H9 (cell line): ENCODE data around the gene DUSP16. TPM values are rescaled to one million over a fixed set of nuclear protein-coding genes. Genes with fewer than 3 reads are reported as not detected.

Experiments used
- DNase-seq: peaks from one replicate; pipeline ENCODE4 v3.0.0-alpha.2; 2017
- H2AFZ ChIP-seq: one replicate; pipeline ENCODE4 v1.6.1; 2013; ENCODE audit warnings: mild to moderate bottlenecking, low read length, control low read depth, moderate library complexity
- H2AK5ac ChIP-seq: 2 replicates; pipeline ENCODE4 v1.6.1; 2013; ENCODE audit warnings: low read length, control low read depth, mixed read lengths; ENCODE audit not compliant: insufficient read length
- H2BK120ac ChIP-seq: one replicate; pipeline ENCODE4 v1.6.1; 2013; ENCODE audit warnings: low read depth, mild to moderate bottlenecking, low read length, control low read depth, inconsistent platforms; ENCODE audit not compliant: poor library complexity, severe bottlenecking
- H2BK12ac ChIP-seq: 2 replicates; pipeline ENCODE4 v1.6.1; 2013; ENCODE audit warnings: low read length, control low read depth, mixed read lengths, low read depth; ENCODE audit not compliant: insufficient read length
- H2BK15ac ChIP-seq: 2 replicates; pipeline ENCODE4 v1.6.1; 2013; ENCODE audit warnings: low read depth, low read length, control low read depth
- H2BK20ac ChIP-seq: one replicate; pipeline ENCODE4 v1.6.1; 2013; ENCODE audit warnings: low read depth, mild to moderate bottlenecking, low read length, control low read depth, inconsistent platforms; ENCODE audit not compliant: poor library complexity, severe bottlenecking
- H2BK5ac ChIP-seq: 2 replicates; pipeline ENCODE4 v1.6.1; 2013; ENCODE audit warnings: low read length, control low read depth, mixed read lengths; ENCODE audit not compliant: insufficient read length
- H3K14ac ChIP-seq: 2 replicates; pipeline ENCODE4 v1.6.1; 2013; ENCODE audit warnings: low read length, control low read depth; ENCODE audit not compliant: insufficient read depth
- H3K18ac ChIP-seq: 2 replicates; pipeline ENCODE4 v1.6.1; 2013; ENCODE audit warnings: low read depth, mild to moderate bottlenecking, mixed read lengths, low read length, control low read depth; ENCODE audit not compliant: insufficient read length
- H3K23ac ChIP-seq: 2 replicates; pipeline ENCODE4 v1.6.1; 2013; ENCODE audit warnings: low read length, control low read depth, mixed read lengths, low read depth; ENCODE audit not compliant: insufficient read length
- H3K23me2 ChIP-seq: 2 replicates; pipeline ENCODE4 v1.6.1; 2013; ENCODE audit warnings: low read depth, mild to moderate bottlenecking, mixed read lengths, low read length, control low read depth; ENCODE audit not compliant: insufficient read length, poor library complexity, severe bottlenecking
- H3K27ac ChIP-seq: 2 replicates; pipeline ENCODE4 v1.5.1; 2013; ENCODE audit warnings: low read length, control low read depth, mixed read lengths, low read depth; ENCODE audit not compliant: insufficient read length
- H3K27me3 ChIP-seq: 2 replicates; pipeline ENCODE4 v1.6.1; 2013; ENCODE audit warnings: low read length, control low read depth, inconsistent platforms; ENCODE audit not compliant: insufficient read depth
- H3K4ac ChIP-seq: 2 replicates; pipeline ENCODE4 v1.6.1; 2013; ENCODE audit warnings: low read depth, mild to moderate bottlenecking, control low read depth, inconsistent platforms, low read length, moderate library complexity
- H3K4me1 ChIP-seq: 2 replicates; pipeline ENCODE4 v1.6.1; 2013; ENCODE audit warnings: low read length, control low read depth, inconsistent platforms; ENCODE audit not compliant: insufficient read depth
- H3K4me2 ChIP-seq: 2 replicates; pipeline ENCODE4 v1.6.1; 2013; ENCODE audit warnings: low read length, control low read depth, mixed read lengths; ENCODE audit not compliant: insufficient read length, insufficient read depth
- H3K56ac ChIP-seq: 2 replicates; pipeline ENCODE4 v1.6.1; 2013; ENCODE audit warnings: low read depth, mild to moderate bottlenecking, mixed read lengths, low read length, control low read depth; ENCODE audit not compliant: insufficient read length
- H3K79me1 ChIP-seq: 2 replicates; pipeline ENCODE4 v1.6.1; 2013; ENCODE audit warnings: low read depth, mild to moderate bottlenecking, moderate library complexity, low read length, control low read depth, inconsistent platforms; ENCODE audit not compliant: insufficient read depth, poor library complexity, severe bottlenecking
- H3K79me2 ChIP-seq: 2 replicates; pipeline ENCODE4 v1.6.1; 2013; ENCODE audit warnings: low read length, control low read depth, inconsistent platforms; ENCODE audit not compliant: insufficient read depth
- H3K9ac ChIP-seq: 2 replicates; pipeline ENCODE4 v1.6.1; 2013; ENCODE audit warnings: low read length, control low read depth, mixed read lengths; ENCODE audit not compliant: insufficient read length; ENCODE audit errors: extremely low read depth
- H3K9me3 ChIP-seq: one replicate; pipeline ENCODE4 v1.6.1; 2013; ENCODE audit warnings: low read depth, low read length, inconsistent platforms; ENCODE audit not compliant: control insufficient read depth
- H3T11ph ChIP-seq: one replicate; pipeline ENCODE4 v1.6.1; 2013; ENCODE audit warnings: mild to moderate bottlenecking, low read length, control low read depth, inconsistent platforms
- H4K20me1 ChIP-seq: one replicate; pipeline ENCODE4 v1.6.1; 2013; ENCODE audit not compliant: control insufficient read depth, insufficient read length, insufficient read depth
- H4K5ac ChIP-seq: 2 replicates; pipeline ENCODE4 v1.6.1; 2013; ENCODE audit warnings: low read depth, mild to moderate bottlenecking, mixed read lengths, low read length, control low read depth; ENCODE audit not compliant: insufficient read length
- H4K8ac ChIP-seq: replicated peaks from 2 replicates; pipeline ENCODE4 v1.6.1; 2013; ENCODE audit warnings: low read length, control low read depth, mixed read lengths, low read depth; ENCODE audit not compliant: insufficient read length
- H4K91ac ChIP-seq: 2 replicates; pipeline ENCODE4 v1.6.1; 2013; ENCODE audit warnings: low read depth, mild to moderate bottlenecking, moderate library complexity, mixed read lengths, low read length, control low read depth; ENCODE audit not compliant: insufficient read length
- H3K27ac Mint-ChIP-seq, 3 experiments: 2 replicates in 2 of 3; 3 replicates in 1 of 3; pipeline ENCODE4 v1.8.0; 2020 to 2021; ENCODE audit warnings: mixed read lengths in 3 of 3, mild to moderate bottlenecking in 1 of 3, moderate library complexity in 1 of 3
- H3K27me3 Mint-ChIP-seq: 2 replicates; pipeline ENCODE4 v1.8.0; 2021; ENCODE audit warnings: low read depth, mild to moderate bottlenecking, moderate library complexity, mixed read lengths
- H3K36me3 Mint-ChIP-seq, 3 experiments: 2 replicates in 2 of 3; 3 replicates in 1 of 3; pipeline ENCODE4 v1.8.0; 2020 to 2021; ENCODE audit warnings: low read depth in 3 of 3, mixed read lengths in 3 of 3; ENCODE audit not compliant: insufficient read depth in 1 of 3
- H3K4me1 Mint-ChIP-seq, 2 experiments: 2 replicates each; pipeline ENCODE4 v1.8.0; 2020; ENCODE audit warnings: mixed read lengths in 2 of 2
- H3K4me3 Mint-ChIP-seq, 2 experiments: 2 replicates in 1 of 2; 3 replicates in 1 of 2; pipeline ENCODE4 v1.8.0; 2020 to 2021; ENCODE audit warnings: mild to moderate bottlenecking in 2 of 2, mixed read lengths in 2 of 2, moderate library complexity in 1 of 2
- H3K9me3 Mint-ChIP-seq, 2 experiments: 2 replicates in 1 of 2; 3 replicates in 1 of 2; pipeline ENCODE4 v1.8.0; 2020; ENCODE audit warnings: mild to moderate bottlenecking in 2 of 2, mixed read lengths in 2 of 2, moderate library complexity in 1 of 2
- WGBS: extraction: QIAGEN DNeasy Blood & Tissue Kit; methylation state at CpG from one replicate; pipeline ENCODE4 v1.1.7; 2013; ENCODE audit warnings: missing lambda C conversion rate, low lambda C conversion rate, mixed read lengths; ENCODE audit not compliant: insufficient read length; ENCODE audit errors: extremely low coverage; 5-methylcytosine and 5-hydroxymethylcytosine counted together
- total RNA-seq: library from RNA; stranded (reverse); gene quantifications from 2 replicates; pipeline ENCODE4 v1.2.1, GENCODE V29; 2021
- TF ChIP-seq, protein P1 (sequence below): fragments of 200-600 bp; sonication (generic); conservative IDR thresholded peaks from 3 replicates; pipeline ENCODE4 v1.8.0; 2021; ENCODE audit warnings: antibody characterized with exemption, mild to moderate bottlenecking

Gene DUSP16
- total RNA-seq, 1 experiment from 2014 or later, result 64.0 TPM

DNA sequence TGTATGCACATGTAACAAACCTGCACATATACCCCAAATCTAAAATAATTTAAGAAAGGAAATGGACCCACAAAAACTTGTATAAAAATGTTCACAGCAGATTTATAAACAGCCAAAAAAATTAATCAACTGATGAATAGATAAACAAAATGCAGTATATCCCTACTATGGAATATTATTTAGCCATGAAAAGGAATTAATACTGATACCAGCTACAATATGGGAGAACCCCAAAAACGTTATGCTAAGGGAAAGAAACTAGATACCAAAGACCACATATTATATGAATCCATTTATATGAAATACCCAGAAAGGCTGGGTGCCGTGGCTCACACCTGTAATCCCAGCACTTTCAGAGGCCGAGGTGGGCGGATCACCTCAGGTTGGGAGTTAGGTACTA, 20.9 kb downstream of the DUSP16 start:
- Histone ChIP-seq H2BK5ac (no peak overlapping the region), H3K18ac (no peak overlapping the region), H4K91ac (no peak overlapping the region), H3K79me2 (peaks cover 2% of the 10 kb centered on the region; the same call in 1 of the 2 replicates), H3K4ac (no peak overlapping the region), H3K4me2 (no peak overlapping the region), H3K27me3 (no peaks in the 10 kb centered on the region; the same call in 1 of the 2 replicates), H4K20me1 (no peaks in the 10 kb centered on the region), H3K56ac (no peak overlapping the region), H3K9ac (no peak overlapping the region), H3K4me1 (no peaks in the 10 kb centered on the region; the same call in 1 of the 2 replicates), H3K27ac (no peak overlapping the region), H3T11ph (no peak overlapping the region), H3K23me2 (no peaks in the 10 kb centered on the region), H2AFZ (no peak overlapping the region), H4K8ac (no peak overlapping the region), H2AK5ac (no peak overlapping the region), H2BK15ac (no peak overlapping the region), H2BK12ac (no peak overlapping the region), H2BK20ac (no peak overlapping the region), H3K14ac (no peak overlapping the region), H4K5ac (no peak overlapping the region), H3K23ac (no peak overlapping the region), H3K79me1 (no peaks in the 10 kb centered on the region), H2BK120ac (no peak overlapping the region), H3K9me3 (no peaks in the 10 kb centered on the region)
- peaks cover 17 to 22% of the 10 kb centered on the region in 2 experiments for H3K4me1 Mint-ChIP-seq
- TF ChIP-seq, protein P1, sequence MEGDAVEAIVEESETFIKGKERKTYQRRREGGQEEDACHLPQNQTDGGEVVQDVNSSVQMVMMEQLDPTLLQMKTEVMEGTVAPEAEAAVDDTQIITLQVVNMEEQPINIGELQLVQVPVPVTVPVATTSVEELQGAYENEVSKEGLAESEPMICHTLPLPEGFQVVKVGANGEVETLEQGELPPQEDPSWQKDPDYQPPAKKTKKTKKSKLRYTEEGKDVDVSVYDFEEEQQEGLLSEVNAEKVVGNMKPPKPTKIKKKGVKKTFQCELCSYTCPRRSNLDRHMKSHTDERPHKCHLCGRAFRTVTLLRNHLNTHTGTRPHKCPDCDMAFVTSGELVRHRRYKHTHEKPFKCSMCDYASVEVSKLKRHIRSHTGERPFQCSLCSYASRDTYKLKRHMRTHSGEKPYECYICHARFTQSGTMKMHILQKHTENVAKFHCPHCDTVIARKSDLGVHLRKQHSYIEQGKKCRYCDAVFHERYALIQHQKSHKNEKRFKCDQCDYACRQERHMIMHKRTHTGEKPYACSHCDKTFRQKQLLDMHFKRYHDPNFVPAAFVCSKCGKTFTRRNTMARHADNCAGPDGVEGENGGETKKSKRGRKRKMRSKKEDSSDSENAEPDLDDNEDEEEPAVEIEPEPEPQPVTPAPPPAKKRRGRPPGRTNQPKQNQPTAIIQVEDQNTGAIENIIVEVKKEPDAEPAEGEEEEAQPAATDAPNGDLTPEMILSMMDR, result no peak
- H3K27ac Mint-ChIP-seq, result no peak overlapping the region; a peak in 1 of 7 replicates
- no peak for DNase-seq
- H3K36me3 Mint-ChIP-seq, result peaks cover 0 to 29% (median 13%) of the 10 kb centered on the region in 3 experiments; a peak in 6 of 7 replicates
- H3K27me3 Mint-ChIP-seq, result no peaks in the 10 kb centered on the region
- no peak overlapping the region for H3K4me3 Mint-ChIP-seq
- no CpG with 5 or more reads among the region's 4 CpGs for WGBS
- no peaks in the 10 kb centered on the region for H3K9me3 Mint-ChIP-seq
